ENCODE results near the gene PPP1R1B. TPM values are rescaled to one million over a fixed set of nuclear protein-coding genes. Genes with fewer than 3 reads are reported as not detected.
A peak's percentile ranks its signal among the peaks of the same experiment; 100 is the strongest.

Gene PPP1R1B
- total and polyA plus RNA-seq, 2 experiments from 2014 or later = 3.4 to 5.4 TPM

DNA sequence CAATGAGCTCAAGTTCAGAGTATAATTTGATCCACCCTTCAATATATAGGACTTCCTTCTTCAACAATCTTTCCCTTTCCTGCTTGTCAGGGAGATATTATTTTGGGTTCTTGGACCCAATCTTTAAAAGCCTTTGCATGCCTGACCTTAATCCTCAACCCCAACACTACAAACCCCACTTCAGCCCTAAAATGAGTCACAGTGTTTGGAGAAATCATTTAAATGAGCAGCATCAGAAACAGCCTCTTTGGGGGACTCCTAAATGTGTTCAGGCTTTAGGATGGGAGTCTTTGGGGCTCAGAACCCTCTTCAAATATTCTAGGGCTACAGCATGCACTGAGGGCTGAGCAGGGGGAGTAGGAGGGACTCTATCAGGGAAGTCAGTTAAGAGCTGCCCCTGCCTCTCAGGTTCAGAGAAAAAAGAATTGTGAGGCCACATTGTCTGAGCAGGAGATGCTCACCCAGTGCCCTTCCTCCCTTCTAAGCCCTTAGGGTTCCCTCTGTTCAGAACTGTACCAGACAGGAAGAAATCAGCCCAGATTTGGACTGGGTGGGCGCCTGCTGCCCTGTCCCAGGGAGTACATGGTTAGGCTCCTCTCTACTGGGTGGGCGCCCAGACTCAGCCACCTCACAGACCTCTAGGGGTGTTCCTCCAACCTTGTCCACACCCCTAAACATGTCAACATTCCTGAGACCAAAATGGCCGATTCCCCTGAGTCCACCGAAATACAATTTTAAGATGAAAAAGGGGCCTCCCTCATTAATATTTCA, 24.0 kb upstream of the PPP1R1B start (continued):
- TF ChIP-seq ZNF331 (CRISPR knock-in tag; IDR thresholded peaks at IDR 0.05; ENCODE audit: low read depth) (no peak), POLR2AphosphoS5 (IDR thresholded peaks at IDR 0.05; ENCODE audit: low read depth) (no peak), STAT1 (IDR thresholded peaks at IDR 0.05; ENCODE audit: unreplicated experiment) (no peak)

- no peaks in the 10 kb centered on the region for H3K79me2 ChIP-seq (replicated peaks; ENCODE audit: insufficient read depth)
- peak overlapping the region; percentile 64 for H3K4me3 Mint-ChIP-seq
- peaks cover 100% of the 10 kb centered on the region for H3K27me3 ChIP-seq (ENCODE audit: insufficient read depth)
- H3K36me3 ChIP-seq (ENCODE audit: insufficient read depth) = no peaks in the 10 kb centered on the region
- peaks cover 51% of the 10 kb centered on the region for H3F3A ChIP-seq (replicated peaks; ENCODE audit: low read depth)
- no peaks in the 10 kb centered on the region for H3K9me2 ChIP-seq (ENCODE audit: insufficient read depth)
- H3K9me3 Mint-ChIP-seq = no peaks in the 10 kb centered on the region
- no peaks in the 10 kb centered on the region for H3K36me3 Mint-ChIP-seq (ENCODE audit: low read depth)
- H3K4me2 ChIP-seq = peak overlapping the region; percentile 88
- TF ChIP-seq, protein P1, sequence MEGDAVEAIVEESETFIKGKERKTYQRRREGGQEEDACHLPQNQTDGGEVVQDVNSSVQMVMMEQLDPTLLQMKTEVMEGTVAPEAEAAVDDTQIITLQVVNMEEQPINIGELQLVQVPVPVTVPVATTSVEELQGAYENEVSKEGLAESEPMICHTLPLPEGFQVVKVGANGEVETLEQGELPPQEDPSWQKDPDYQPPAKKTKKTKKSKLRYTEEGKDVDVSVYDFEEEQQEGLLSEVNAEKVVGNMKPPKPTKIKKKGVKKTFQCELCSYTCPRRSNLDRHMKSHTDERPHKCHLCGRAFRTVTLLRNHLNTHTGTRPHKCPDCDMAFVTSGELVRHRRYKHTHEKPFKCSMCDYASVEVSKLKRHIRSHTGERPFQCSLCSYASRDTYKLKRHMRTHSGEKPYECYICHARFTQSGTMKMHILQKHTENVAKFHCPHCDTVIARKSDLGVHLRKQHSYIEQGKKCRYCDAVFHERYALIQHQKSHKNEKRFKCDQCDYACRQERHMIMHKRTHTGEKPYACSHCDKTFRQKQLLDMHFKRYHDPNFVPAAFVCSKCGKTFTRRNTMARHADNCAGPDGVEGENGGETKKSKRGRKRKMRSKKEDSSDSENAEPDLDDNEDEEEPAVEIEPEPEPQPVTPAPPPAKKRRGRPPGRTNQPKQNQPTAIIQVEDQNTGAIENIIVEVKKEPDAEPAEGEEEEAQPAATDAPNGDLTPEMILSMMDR (conservative IDR thresholded peaks at IDR 0.05; ENCODE audit: low read depth in 2 of 2) = no peak
- TF ChIP-seq JUNB (IDR thresholded peaks at IDR 0.05; ENCODE audit: unreplicated experiment) (no peak), EZH2 (IDR thresholded peaks at IDR 0.05; ENCODE audit: low read depth, unreplicated experiment) (peak; percentile 61)
- DNase-seq (ENCODE audit: low spot score) (no peak), ATAC-seq (no peak)
- peaks cover 53% of the 10 kb centered on the region for H3K4me1 Mint-ChIP-seq
- H4K20me1 ChIP-seq (replicated peaks; ENCODE audit: insufficient read depth) = peaks cover 16% of the 10 kb centered on the region
- peak overlapping the region; percentile 66 for H3K4me3 ChIP-seq
- no peak overlapping the region for H3K27ac Mint-ChIP-seq
- peak overlapping the region; percentile 74; the same call in 1 of the 2 replicates for H2AFZ ChIP-seq
- H3K27me3 Mint-ChIP-seq (ENCODE audit: insufficient read depth, low read depth, poor library complexity) = peaks cover 96% of the 10 kb centered on the region
- peaks cover 63% of the 10 kb centered on the region for H3K4me1 ChIP-seq (ENCODE audit: insufficient read depth)
- no peak overlapping the region for H3K27ac ChIP-seq (ENCODE audit: low read depth)
Observed at GRCh38 chr17:39603304-39604016, 23.3 kb upstream of the PPP1R1B start.

GRCh38 chr17:39604911-39605491, 21.8 kb upstream of the PPP1R1B start:
- Histone ChIP-seq H3K4me3 (peak overlapping the region; percentile 66), H3K36me3 (ENCODE audit: insufficient read depth) (no peaks in the 10 kb centered on the region), H3K79me2 (replicated peaks; ENCODE audit: insufficient read depth) (no peaks in the 10 kb centered on the region), H3K27ac (ENCODE audit: low read depth) (no peak overlapping the region), H3F3A (replicated peaks; ENCODE audit: low read depth) (peaks cover 48% of the 10 kb centered on the region), H3K4me2 (peak overlapping the region; percentile 88), H3K4me1 (ENCODE audit: insufficient read depth) (peaks cover 52% of the 10 kb centered on the region), H3K9me2 (ENCODE audit: insufficient read depth) (no peaks in the 10 kb centered on the region), H2AFZ (peak overlapping the region; percentile 83; the same call in 1 of the 2 replicates), H3K27me3 (ENCODE audit: insufficient read depth) (peaks cover 100% of the 10 kb centered on the region), H4K20me1 (replicated peaks; ENCODE audit: insufficient read depth) (peaks cover 9% of the 10 kb centered on the region)
- peak; percentile 56 for DNase-seq (ENCODE audit: low spot score)
- Mint-ChIP-seq H3K36me3 (ENCODE audit: low read depth) (no peaks in the 10 kb centered on the region), H3K27ac (no peak overlapping the region), H3K27me3 (ENCODE audit: insufficient read depth, low read depth, poor library complexity) (peaks cover 96% of the 10 kb centered on the region), H3K4me3 (peak overlapping the region; percentile 64), H3K9me3 (no peaks in the 10 kb centered on the region), H3K4me1 (peaks cover 50% of the 10 kb centered on the region)
- peak; percentile 2; the same call in 2 of the 3 replicates for ATAC-seq
- TF ChIP-seq EZH2 (IDR thresholded peaks at IDR 0.05; ENCODE audit: low read depth, unreplicated experiment) (peak; percentile 85), JUNB (IDR thresholded peaks at IDR 0.05; ENCODE audit: unreplicated experiment) (no peak)

All from GM23338 (cell line).